ENCODE results near the gene PROC.

Gene PROC

GRCh38 chr2:127423478-127423843, 5.2 kb downstream of the PROC start:
- Histone ChIP-seq H3K27ac (ENCODE audit: low read length) (no peak overlapping the region), H3K4me3 (ENCODE audit: low read length in 2 of 2) (peak overlapping the region; percentile 35 to 44), H3K9ac (ENCODE audit: low read length in 2 of 2) (no peak overlapping the region), H3K9me3 (ENCODE audit: control insufficient read depth in 2 of 2, low read length in 2 of 2) (no peaks in the 10 kb centered on the region), H3K4me1 (ENCODE audit: control insufficient read depth, insufficient read depth, low read length) (peaks cover 9% of the 10 kb centered on the region), H3K36me3 (ENCODE audit: control insufficient read depth in 2 of 2, insufficient read depth in 2 of 2, low read length in 2 of 2) (no peaks in the 10 kb centered on the region), H3K27me3 (ENCODE audit: control insufficient read depth in 1 of 2, insufficient read depth in 2 of 2, low read length in 2 of 2) (peaks cover 34 to 37% of the 10 kb centered on the region in 2 donors)

GRCh38 chr2:127423880-127424279, 5.7 kb downstream of the PROC start:
- Histone ChIP-seq H3K4me3 (ENCODE audit: low read length in 2 of 2) (peak overlapping the region in 1 of 2 donors; percentile 44), H3K9me3 (ENCODE audit: control insufficient read depth in 2 of 2, low read length in 2 of 2) (no peaks in the 10 kb centered on the region), H3K27me3 (ENCODE audit: control insufficient read depth in 1 of 2, insufficient read depth in 2 of 2, low read length in 2 of 2) (peaks cover 33 to 34% of the 10 kb centered on the region in 2 donors)

GRCh38 chr2:127424598-127425520, 6.6 kb downstream of the PROC start:
- no peak overlapping the region for H3K9ac ChIP-seq (ENCODE audit: low read length in 2 of 2)
- peaks cover 33 to 34% of the 10 kb centered on the region in 2 donors for H3K27me3 ChIP-seq (ENCODE audit: control insufficient read depth in 1 of 2, insufficient read depth in 2 of 2, low read length in 2 of 2)
- peaks cover 9% of the 10 kb centered on the region for H3K4me1 ChIP-seq (ENCODE audit: control insufficient read depth, insufficient read depth, low read length)
- no peak overlapping the region for H3K4me3 ChIP-seq (ENCODE audit: low read length in 2 of 2)
- H3K27ac ChIP-seq (ENCODE audit: low read length): no peak overlapping the region
- no peaks in the 10 kb centered on the region for H3K9me3 ChIP-seq (ENCODE audit: control insufficient read depth in 2 of 2, low read length in 2 of 2)
- no peaks in the 10 kb centered on the region for H3K36me3 ChIP-seq (ENCODE audit: control insufficient read depth in 2 of 2, insufficient read depth in 2 of 2, low read length in 2 of 2)

More at GRCh38 chr2:127423880-127424279, 5.7 kb downstream of the PROC start:
- no peak overlapping the region for H3K27ac ChIP-seq (ENCODE audit: low read length)
- H3K9ac ChIP-seq (ENCODE audit: low read length in 2 of 2): no peak overlapping the region
- no peaks in the 10 kb centered on the region for H3K36me3 ChIP-seq (ENCODE audit: control insufficient read depth in 2 of 2, insufficient read depth in 2 of 2, low read length in 2 of 2)
- peaks cover 9% of the 10 kb centered on the region for H3K4me1 ChIP-seq (ENCODE audit: control insufficient read depth, insufficient read depth, low read length)

- Histone ChIP-seq H3K36me3 (ENCODE audit: control insufficient read depth in 2 of 2, insufficient read depth in 2 of 2, low read length in 2 of 2) (no peaks in the 10 kb centered on the region), H3K9me3 (ENCODE audit: control insufficient read depth in 2 of 2, low read length in 2 of 2) (no peaks in the 10 kb centered on the region), H3K27me3 (ENCODE audit: control insufficient read depth in 1 of 2, insufficient read depth in 2 of 2, low read length in 2 of 2) (peaks cover 30 to 34% of the 10 kb centered on the region in 2 donors), H3K9ac (ENCODE audit: low read length in 2 of 2) (no peak overlapping the region), H3K4me3 (ENCODE audit: low read length in 2 of 2) (no peak overlapping the region), H3K27ac (ENCODE audit: low read length) (no peak overlapping the region), H3K4me1 (ENCODE audit: control insufficient read depth, insufficient read depth, low read length) (peaks cover 9% of the 10 kb centered on the region)
Measured at GRCh38 chr2:127425540-127426490, 7.6 kb downstream of the PROC start.

GRCh38 chr2:127426501-127427354, 8.5 kb downstream of the PROC start:
- Histone ChIP-seq H3K9ac (ENCODE audit: low read length in 2 of 2) (no peak overlapping the region), H3K27me3 (ENCODE audit: control insufficient read depth in 1 of 2, insufficient read depth in 2 of 2, low read length in 2 of 2) (peaks cover 25 to 26% of the 10 kb centered on the region in 2 donors), H3K4me3 (ENCODE audit: low read length in 2 of 2) (no peak overlapping the region), H3K9me3 (ENCODE audit: control insufficient read depth in 2 of 2, low read length in 2 of 2) (no peaks in the 10 kb centered on the region), H3K27ac (ENCODE audit: low read length) (no peak overlapping the region), H3K36me3 (ENCODE audit: control insufficient read depth in 2 of 2, insufficient read depth in 2 of 2, low read length in 2 of 2) (no peaks in the 10 kb centered on the region), H3K4me1 (ENCODE audit: control insufficient read depth, insufficient read depth, low read length) (peaks cover 9% of the 10 kb centered on the region)

- no peaks in the 10 kb centered on the region for H3K9me3 ChIP-seq (ENCODE audit: control insufficient read depth in 2 of 2, low read length in 2 of 2)
- no peak overlapping the region for H3K4me3 ChIP-seq (ENCODE audit: low read length in 2 of 2)
- no peaks in the 10 kb centered on the region for H3K36me3 ChIP-seq (ENCODE audit: control insufficient read depth in 2 of 2, insufficient read depth in 2 of 2, low read length in 2 of 2)
- H3K27me3 ChIP-seq (ENCODE audit: control insufficient read depth in 1 of 2, insufficient read depth in 2 of 2, low read length in 2 of 2): peaks cover 17 to 18% of the 10 kb centered on the region in 2 donors
- H3K9ac ChIP-seq (ENCODE audit: low read length in 2 of 2): no peak overlapping the region
- H3K4me1 ChIP-seq (ENCODE audit: control insufficient read depth, insufficient read depth, low read length): peaks cover 6% of the 10 kb centered on the region
- H3K27ac ChIP-seq (ENCODE audit: low read length): no peak overlapping the region
Measured at GRCh38 chr2:127427376-127428056, 9.3 kb downstream of the PROC start.

- Histone ChIP-seq H3K36me3 (ENCODE audit: control insufficient read depth in 2 of 2, insufficient read depth in 2 of 2, low read length in 2 of 2) (no peaks in the 10 kb centered on the region), H3K4me3 (ENCODE audit: low read length in 2 of 2) (no peak overlapping the region)
Measured at GRCh38 chr2:127428057-127428814, 10.0 kb downstream of the PROC start.

GRCh38 chr2:127428815-127429109, 10.5 kb downstream of the PROC start:
- Histone ChIP-seq H3K36me3 (ENCODE audit: control insufficient read depth in 2 of 2, insufficient read depth in 2 of 2, low read length in 2 of 2) (no peaks in the 10 kb centered on the region), H3K9ac (ENCODE audit: low read length in 2 of 2) (no peak overlapping the region), H3K27me3 (ENCODE audit: control insufficient read depth in 1 of 2, insufficient read depth in 2 of 2, low read length in 2 of 2) (peaks cover 6 to 12% of the 10 kb centered on the region in 2 donors), H3K9me3 (ENCODE audit: control insufficient read depth in 2 of 2, low read length in 2 of 2) (no peaks in the 10 kb centered on the region), H3K27ac (ENCODE audit: low read length) (no peak overlapping the region), H3K4me3 (ENCODE audit: low read length in 2 of 2) (no peak overlapping the region), H3K4me1 (ENCODE audit: control insufficient read depth, insufficient read depth, low read length) (no peaks in the 10 kb centered on the region)

More at GRCh38 chr2:127428057-127428814, 10.0 kb downstream of the PROC start:
- no peak overlapping the region for H3K27ac ChIP-seq (ENCODE audit: low read length)
- H3K27me3 ChIP-seq (ENCODE audit: control insufficient read depth in 1 of 2, insufficient read depth in 2 of 2, low read length in 2 of 2): peaks cover 12 to 16% of the 10 kb centered on the region in 2 donors
- no peak overlapping the region for H3K9ac ChIP-seq (ENCODE audit: low read length in 2 of 2)
- no peaks in the 10 kb centered on the region for H3K9me3 ChIP-seq (ENCODE audit: control insufficient read depth in 2 of 2, low read length in 2 of 2)
- peaks cover 5% of the 10 kb centered on the region for H3K4me1 ChIP-seq (ENCODE audit: control insufficient read depth, insufficient read depth, low read length)

GRCh38 chr2:127429291-127429690, 11.1 kb downstream of the PROC start:
- Histone ChIP-seq H3K4me3 (ENCODE audit: low read length in 2 of 2) (no peak overlapping the region), H3K4me1 (ENCODE audit: control insufficient read depth, insufficient read depth, low read length) (no peaks in the 10 kb centered on the region), H3K27ac (ENCODE audit: low read length) (no peak overlapping the region), H3K27me3 (ENCODE audit: control insufficient read depth in 1 of 2, insufficient read depth in 2 of 2, low read length in 2 of 2) (peaks cover 5 to 12% of the 10 kb centered on the region in 2 donors), H3K9me3 (ENCODE audit: control insufficient read depth in 2 of 2, low read length in 2 of 2) (no peaks in the 10 kb centered on the region), H3K9ac (ENCODE audit: low read length in 2 of 2) (no peak overlapping the region), H3K36me3 (ENCODE audit: control insufficient read depth in 2 of 2, insufficient read depth in 2 of 2, low read length in 2 of 2) (no peaks in the 10 kb centered on the region)

Measured in stomach smooth muscle (tissue), 2 donors.